HG02763 (cell line): ENCODE results near the gene FOXO6.

Source experiments
- ATAC-seq: cut with Tn5 transposase; IDR thresholded peaks from one replicate; pipeline ENCODE4 v1.9.1; 2021; ENCODE audit warnings: mild to moderate bottlenecking, moderate library complexity; ENCODE audit not compliant: unreplicated experiment

FOXO6 gene

GRCh38 chr1:41423511-41424191 lies 62.4 kb downstream of the FOXO6 start:
- no peak for ATAC-seq

GRCh38 chr1:41424581-41425118 lies 63.4 kb downstream of the FOXO6 start:
- ATAC-seq: no peak

- no peak for ATAC-seq
Measured at GRCh38 chr1:41425369-41425768, 64.1 kb downstream of the FOXO6 start.

- no peak for ATAC-seq
Measured at GRCh38 chr1:41426201-41426890, 65.1 kb downstream of the FOXO6 start.

GRCh38 chr1:41427122-41427913 lies 66.1 kb downstream of the FOXO6 start:
- ATAC-seq: no peak

GRCh38 chr1:41427916-41428737 lies 66.9 kb downstream of the FOXO6 start:
- ATAC-seq: no peak

GRCh38 chr1:41428738-41429640 lies 67.8 kb downstream of the FOXO6 start:
- ATAC-seq: no peak

- no peak for ATAC-seq
Measured at GRCh38 chr1:41429641-41430035, 68.4 kb downstream of the FOXO6 start.

- no peak for ATAC-seq
Measured at GRCh38 chr1:41430069-41430468, 68.8 kb downstream of the FOXO6 start.

- ATAC-seq: no peak
Measured at GRCh38 chr1:41430582-41430981, 69.3 kb downstream of the FOXO6 start.

GRCh38 chr1:41431490-41432350 lies 70.5 kb downstream of the FOXO6 start:
- no peak for ATAC-seq
